ENCODE measurements around the gene FCHSD2.
"Not testable (repeated sequence)": the region's sequence is repeated elsewhere in the genome, so short reads cannot be mapped to it uniquely, and the experiment has no call there.

FCHSD2 gene

GRCh38 chr11:73141031-73141308 is 1.1 kb downstream of the FCHSD2 start:
- DNase-seq (ENCODE audit: extremely low spot score): no peak
- no peak for TF ChIP-seq CTCF (IDR thresholded peaks at IDR 0.05; ENCODE audit: control extremely low read depth, extremely low read depth, low read depth, missing control alignments)
- ChIA-PET POLR2A (no interaction called here), CTCF (interaction anchor here (0.7 to 1.8 kb wide), 2 partner anchors 15 to 36 kb away, joined by 3 to 6 read pairs; no protein-coding TSS in a partner anchor)

- CTCF ChIA-PET: interaction anchor here (0.7 to 1.8 kb wide), 2 partner anchors 16 to 37 kb away, joined by 3 to 6 read pairs; no protein-coding TSS in a partner anchor
- POLR2A ChIA-PET: no interaction called here
- no peak for TF ChIP-seq CTCF (IDR thresholded peaks at IDR 0.05; ENCODE audit: control extremely low read depth, extremely low read depth, low read depth, missing control alignments)
- no peak for DNase-seq (ENCODE audit: extremely low spot score)
Measured at GRCh38 chr11:73140213-73141030, 1.7 kb downstream of the FCHSD2 start.

- DNase-seq (ENCODE audit: extremely low spot score): no peak
- POLR2A ChIA-PET: no interaction called here
- CTCF ChIA-PET: interaction anchor here (1.8 kb wide), 1 partner anchor 38 kb away, joined by 6 read pairs; no protein-coding TSS in a partner anchor
- no peak for TF ChIP-seq CTCF (IDR thresholded peaks at IDR 0.05; ENCODE audit: control extremely low read depth, extremely low read depth, low read depth, missing control alignments)
Measured at GRCh38 chr11:73139476-73140198, 2.5 kb downstream of the FCHSD2 start.

GRCh38 chr11:73137944-73138274 is 4.2 kb downstream of the FCHSD2 start:
- no peak for TF ChIP-seq CTCF (IDR thresholded peaks at IDR 0.05; ENCODE audit: control extremely low read depth, extremely low read depth, low read depth, missing control alignments)
- no peak for DNase-seq (ENCODE audit: extremely low spot score)
- ChIA-PET CTCF (interaction anchor here (0.6 to 2.8 kb wide), 8 partner anchors 10 to 156 kb away, joined by 3 to 7 read pairs (median 4); no protein-coding TSS in a partner anchor), POLR2A (no interaction called here)

- ChIA-PET POLR2A (no interaction called here), CTCF (interaction anchor here (0.6 to 2.8 kb wide), 9 partner anchors 10 to 260 kb away, joined by 3 to 7 read pairs (median 4); no protein-coding TSS in a partner anchor)
- DNase-seq (ENCODE audit: extremely low spot score): no peak
Measured at GRCh38 chr11:73137262-73137943, 4.7 kb downstream of the FCHSD2 start.

GRCh38 chr11:73136722-73137121 is 5.4 kb downstream of the FCHSD2 start:
- CTCF ChIA-PET: interaction anchor here (1.0 to 2.8 kb wide), 5 partner anchors 9 to 259 kb away, joined by 3 to 7 read pairs (median 4); no protein-coding TSS in a partner anchor
- DNase-seq (ENCODE audit: extremely low spot score); POLR2A ChIA-PET: not testable (repeated sequence)

More at GRCh38 chr11:73137262-73137943, 4.7 kb downstream of the FCHSD2 start:
- no peak for TF ChIP-seq CTCF (IDR thresholded peaks at IDR 0.05; ENCODE audit: control extremely low read depth, extremely low read depth, low read depth, missing control alignments)

Measured in GM10248 (cell line).